ENCODE measurements around the gene PPM1H.
"Not testable (repeated sequence)": the region's sequence is repeated elsewhere in the genome, so short reads cannot be mapped to it uniquely, and the experiment has no call there.

PPM1H gene

GRCh38 chr12:62934799-62935674 lies at the start of gene PPM1H:
TSS of gene PPM1H (minus strand) at chr12:62935150. CDS start at chr12:62934736, 414 bp downstream.
- FAIRE-seq = no peak

GRCh38 chr12:62983594-62983993 lies 48.6 kb upstream of the PPM1H start:
- FAIRE-seq = no peak

GRCh38 chr12:62978768-62979167 lies 43.8 kb upstream of the PPM1H start:
- FAIRE-seq = no peak

DNA sequence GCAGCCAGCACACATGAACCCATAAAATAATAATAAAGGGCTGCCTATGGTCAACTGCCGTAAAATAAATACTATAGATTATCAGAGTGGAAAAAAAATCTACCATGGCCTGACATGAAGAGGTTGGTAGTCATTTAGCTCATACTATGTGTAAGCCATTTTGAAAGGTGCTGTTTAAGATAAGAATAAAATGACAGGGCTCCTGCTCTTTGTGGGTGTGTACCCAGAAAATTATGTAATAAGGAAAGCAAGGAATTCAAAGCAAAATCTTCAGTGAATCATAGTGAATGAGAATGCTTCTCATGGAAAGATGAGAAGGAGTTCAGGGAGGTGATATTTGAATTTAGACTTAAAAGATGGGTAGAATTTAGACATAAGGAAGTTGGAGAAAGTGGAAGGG lies 42.9 kb upstream of the PPM1H start:
- FAIRE-seq = no peak

GRCh38 chr12:62977418-62977817 lies 42.5 kb upstream of the PPM1H start:
- no peak for FAIRE-seq

- FAIRE-seq = no peak
These were observed 41.2 kb upstream of the PPM1H start for GRCh38 chr12:62976110-62976662.

DNA sequence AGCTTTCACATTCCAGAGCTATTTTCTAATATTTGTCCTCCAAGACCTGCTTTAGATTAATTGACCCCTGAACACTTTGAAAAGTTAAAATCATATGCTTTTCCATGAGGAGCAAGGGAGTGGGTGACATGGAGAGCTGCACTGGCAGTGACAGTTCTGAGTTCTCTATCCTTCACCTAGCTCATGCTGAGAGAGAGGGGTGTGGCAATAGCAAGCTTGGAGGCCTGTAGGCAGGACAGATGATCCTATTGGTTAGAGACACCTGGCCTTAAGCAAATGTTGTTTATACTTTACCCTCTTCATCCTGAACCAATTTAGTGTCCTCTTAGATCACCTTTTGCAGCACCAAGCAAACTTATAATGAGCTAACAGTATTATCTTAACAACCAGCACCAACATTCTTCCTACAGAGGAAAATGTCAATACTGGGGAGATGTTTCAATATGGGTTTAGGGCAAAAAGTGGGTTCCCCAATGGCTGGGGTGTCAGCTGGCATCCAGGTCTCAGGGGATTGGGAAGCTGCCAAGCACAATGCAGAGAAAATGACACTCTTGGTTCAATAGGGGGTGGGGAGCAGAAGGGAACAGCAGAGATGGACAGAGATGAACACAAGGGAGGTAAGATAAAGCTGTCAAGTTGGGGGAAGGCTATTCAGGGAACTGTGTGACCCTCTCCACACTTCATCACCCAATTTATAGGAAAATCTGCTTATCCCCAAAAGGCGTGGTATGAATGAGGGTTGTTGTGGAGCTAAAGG lies 37.0 kb upstream of the PPM1H start:
- FAIRE-seq = no peak

DNA sequence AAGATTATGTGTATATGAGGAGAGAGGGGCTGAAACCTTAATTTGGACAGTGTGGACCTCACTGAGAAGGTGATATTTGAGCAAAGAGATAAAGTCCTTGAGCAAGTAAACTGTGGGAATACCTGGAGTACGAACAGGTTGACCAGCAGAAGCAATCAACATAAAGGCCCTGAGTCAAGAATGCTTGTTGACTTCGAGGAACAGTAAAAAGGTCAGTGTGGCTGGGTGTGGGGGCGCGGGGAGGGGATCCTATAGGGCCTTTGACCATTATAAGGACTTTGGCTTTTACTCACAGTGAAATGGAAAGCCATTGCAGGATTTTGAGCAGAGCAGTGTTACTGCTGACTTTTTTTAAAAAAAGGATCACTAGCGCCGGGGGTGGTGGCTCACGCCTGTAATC lies 34.7 kb upstream of the PPM1H start:
- no peak for FAIRE-seq

- no peak for FAIRE-seq
These were observed 32.8 kb upstream of the PPM1H start for GRCh38 chr12:62967701-62968100.

GRCh38 chr12:62966990-62967506 lies 32.1 kb upstream of the PPM1H start:
- FAIRE-seq = no peak

DNA sequence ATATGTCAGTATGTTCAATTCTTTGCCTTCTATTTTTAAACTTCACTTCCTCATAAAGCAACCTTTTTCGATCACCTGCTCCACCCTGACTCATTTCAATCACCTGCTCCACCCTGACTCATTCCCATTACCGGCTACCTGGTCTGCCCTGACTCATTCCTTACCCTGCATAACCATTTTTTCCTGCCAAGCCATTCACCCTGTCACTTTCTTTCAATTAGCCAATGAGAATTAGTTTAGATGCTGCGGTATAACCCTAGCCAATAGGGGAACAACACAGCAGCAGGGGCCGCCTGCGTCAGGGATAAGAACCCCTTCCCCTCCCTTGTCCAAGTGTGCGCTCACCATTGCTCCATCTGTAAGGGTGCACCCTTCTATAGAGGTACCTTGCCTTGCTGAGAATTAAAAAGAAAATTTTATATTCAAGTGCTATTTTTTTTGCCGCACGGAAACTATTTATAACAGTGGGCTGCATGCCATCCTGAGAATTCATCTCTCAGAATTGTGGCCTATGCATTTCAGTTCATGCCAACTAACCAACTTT lies 31.6 kb upstream of the PPM1H start:
- FAIRE-seq = not testable (repeated sequence)

DNA sequence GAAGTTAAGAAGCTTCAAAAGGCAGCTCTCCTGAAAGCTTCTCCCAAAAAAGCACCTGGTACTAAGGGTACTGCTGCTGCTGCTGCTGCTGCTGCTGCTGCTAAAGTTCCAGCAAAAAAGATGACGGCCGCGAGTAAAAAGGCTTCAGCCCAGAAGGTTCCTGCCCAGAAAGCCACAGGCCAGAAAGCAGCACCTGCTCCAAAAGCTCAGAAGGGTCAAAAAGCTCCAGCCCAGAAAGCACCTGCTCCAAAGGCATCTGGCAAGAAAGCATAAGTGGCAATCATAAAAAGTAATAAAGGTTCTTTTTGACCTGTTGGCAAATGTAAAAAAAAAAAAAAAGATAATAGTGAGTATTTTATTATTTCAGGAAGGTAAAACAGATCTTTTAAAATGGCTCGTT lies 30.8 kb upstream of the PPM1H start:
- FAIRE-seq = not testable (repeated sequence)

- not testable (repeated sequence) for FAIRE-seq
These were observed 30.3 kb upstream of the PPM1H start for GRCh38 chr12:62965242-62965641.

DNA sequence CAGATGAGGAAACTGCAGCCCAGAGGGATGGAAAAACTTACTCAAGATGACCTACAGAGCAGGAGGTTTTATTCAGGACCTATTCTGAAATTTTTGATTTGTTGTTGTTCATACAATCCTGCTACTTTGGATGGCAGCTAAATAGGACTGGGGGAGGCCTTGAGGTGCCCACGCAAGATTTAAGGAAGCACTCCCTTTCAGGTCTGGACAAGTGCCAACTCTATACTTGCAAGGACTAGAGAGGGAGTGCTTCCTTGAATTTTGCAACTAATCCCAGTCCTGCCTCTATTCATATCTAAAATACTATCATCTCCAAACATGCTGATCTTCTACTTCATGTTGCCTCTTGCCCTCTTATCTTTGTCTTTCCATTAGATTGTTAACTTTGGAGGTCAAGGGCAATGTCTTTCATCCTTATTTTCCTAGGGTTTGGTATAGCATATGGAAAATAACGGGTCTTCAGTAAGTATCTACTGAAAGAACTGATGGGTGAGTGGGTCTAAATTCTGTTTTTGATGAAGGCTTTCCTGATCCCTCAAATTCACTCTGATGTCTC lies 28.6 kb upstream of the PPM1H start:
- FAIRE-seq = no peak

DNA sequence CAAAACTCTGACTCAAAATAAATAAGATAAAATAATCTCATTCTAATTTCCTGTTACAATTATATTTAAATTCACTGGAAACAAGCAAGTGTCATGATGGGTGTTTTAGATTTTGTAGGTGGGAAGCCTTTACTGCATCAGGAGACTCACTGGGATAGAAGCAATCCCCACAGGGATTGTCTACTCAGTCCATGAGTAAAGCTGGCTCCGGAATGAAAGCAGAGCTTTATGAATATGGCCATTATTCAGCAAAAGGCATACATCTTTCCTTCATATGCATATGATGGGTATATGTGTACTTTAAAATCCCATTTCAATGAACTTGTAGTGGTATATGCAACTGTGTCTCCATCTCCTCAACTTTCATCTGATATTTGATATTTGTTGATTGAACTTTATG lies 25.4 kb upstream of the PPM1H start:
- FAIRE-seq = no peak

GRCh38 chr12:62959745-62960144 lies 24.8 kb upstream of the PPM1H start:
- FAIRE-seq = no peak

GRCh38 chr12:62957233-62957953 lies 22.4 kb upstream of the PPM1H start:
- no peak for FAIRE-seq

GRCh38 chr12:62955678-62956077 lies 20.7 kb upstream of the PPM1H start:
- no peak for FAIRE-seq

DNA sequence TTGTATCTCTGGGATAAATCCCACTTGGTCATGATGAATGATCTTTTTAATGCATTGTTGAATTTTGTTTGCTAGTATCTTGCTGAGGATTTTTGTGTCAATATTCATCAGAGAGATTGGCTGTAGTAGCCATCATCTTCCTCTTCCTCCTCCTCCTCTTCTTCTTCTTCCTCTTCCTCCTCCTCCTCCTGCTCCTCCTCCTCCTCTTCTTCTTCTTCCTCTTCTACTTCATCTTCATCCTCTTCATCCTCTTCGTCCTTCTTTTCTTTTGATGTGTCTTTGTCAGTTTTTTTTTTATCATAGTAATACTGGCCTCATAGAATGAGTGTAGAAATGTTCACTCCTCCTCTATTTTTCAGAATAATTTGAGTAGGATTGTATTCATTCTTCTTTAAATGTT lies 15.4 kb upstream of the PPM1H start:
- FAIRE-seq = no peak

- no peak for FAIRE-seq
These were observed 13.2 kb upstream of the PPM1H start for GRCh38 chr12:62948123-62948522.

- FAIRE-seq = no peak
These were observed 12.4 kb upstream of the PPM1H start for GRCh38 chr12:62947364-62947763.

- FAIRE-seq = peak; percentile 98
These were observed 8.9 kb upstream of the PPM1H start for GRCh38 chr12:62943779-62944395.
